Nucleus accumbens (tissue), 56 donors: ENCODE results near the gene BICD2.
"Not testable (repeated sequence)": the region's sequence is repeated elsewhere in the genome, so short reads cannot be mapped to it uniquely, and the experiment has no call there.

Source experiments
- DNase-seq, 56 donors: peaks; one replicate each; lab custom pipeline; 2025; lab: John Stamatoyannopoulos, UW

Gene BICD2

DNA sequence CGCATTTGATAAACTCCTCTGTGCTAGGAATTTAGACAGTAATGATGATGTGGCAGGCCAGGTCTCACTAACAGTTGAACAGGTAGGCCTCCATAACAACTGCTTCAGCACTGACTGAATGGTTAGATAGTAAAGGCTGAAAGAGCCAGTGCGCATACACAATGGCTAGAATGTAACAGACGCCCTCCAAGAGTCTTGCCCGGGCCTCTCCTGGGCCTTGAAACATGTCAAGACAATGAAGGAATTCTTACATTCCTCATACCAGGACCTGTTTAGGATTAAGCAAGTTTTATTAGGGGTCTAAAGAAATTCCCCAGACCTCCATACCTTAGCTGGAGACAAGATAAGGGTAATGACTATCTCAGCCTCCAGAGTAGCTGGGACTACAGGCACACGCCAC lies 6.7 kb upstream of the BICD2 start:
- DNase-seq, result no peak

DNA sequence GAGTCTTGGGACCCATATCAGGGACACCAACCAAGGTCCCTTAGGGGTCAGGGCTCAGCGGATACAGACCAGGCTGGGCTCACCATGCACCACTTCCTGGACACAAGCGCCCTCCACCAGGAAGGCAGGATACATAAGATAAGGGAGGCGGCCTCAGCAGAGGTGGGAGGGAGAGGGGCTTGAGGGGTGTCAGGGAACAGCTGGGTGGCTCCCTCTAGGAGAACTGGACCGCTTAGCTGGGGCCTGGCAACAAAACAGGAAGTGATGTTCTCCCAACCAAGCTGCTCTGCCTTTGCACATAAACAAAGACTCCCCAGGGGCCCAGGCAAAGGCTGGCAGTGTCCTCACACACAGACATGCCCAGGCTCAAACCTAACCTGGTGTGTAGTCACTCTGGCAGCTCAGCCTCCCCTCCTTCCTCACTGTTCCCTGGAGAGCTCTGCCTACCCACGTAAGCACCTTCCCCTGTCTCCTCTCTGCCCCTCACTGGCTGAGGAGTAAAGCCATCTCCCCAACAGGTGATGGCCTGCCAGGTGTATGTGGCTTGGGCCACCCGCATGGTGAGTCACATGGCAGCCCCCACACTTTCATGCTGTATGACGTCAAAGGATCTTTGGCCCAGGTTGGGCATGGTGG lies 5.8 kb upstream of the BICD2 start:
- DNase-seq, result no peak

DNA sequence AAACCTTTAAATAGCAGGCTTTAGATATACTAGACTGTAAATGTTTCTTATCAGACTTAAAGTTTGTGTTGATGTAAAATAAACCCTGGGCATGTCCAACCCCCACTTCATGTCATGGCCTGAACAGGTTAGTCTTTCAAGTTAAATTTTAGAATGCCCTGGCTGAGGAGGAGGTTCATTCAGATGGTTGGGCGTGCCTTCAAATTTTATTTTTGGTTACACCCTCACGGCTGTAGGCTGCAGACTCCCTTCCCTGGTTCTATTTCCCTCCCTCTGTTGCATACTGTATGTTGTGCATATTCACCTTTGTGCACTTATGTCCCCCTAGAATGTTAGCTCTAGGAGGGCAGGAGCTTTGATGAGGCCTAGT lies 5.3 kb upstream of the BICD2 start:
- no peak for DNase-seq

DNA sequence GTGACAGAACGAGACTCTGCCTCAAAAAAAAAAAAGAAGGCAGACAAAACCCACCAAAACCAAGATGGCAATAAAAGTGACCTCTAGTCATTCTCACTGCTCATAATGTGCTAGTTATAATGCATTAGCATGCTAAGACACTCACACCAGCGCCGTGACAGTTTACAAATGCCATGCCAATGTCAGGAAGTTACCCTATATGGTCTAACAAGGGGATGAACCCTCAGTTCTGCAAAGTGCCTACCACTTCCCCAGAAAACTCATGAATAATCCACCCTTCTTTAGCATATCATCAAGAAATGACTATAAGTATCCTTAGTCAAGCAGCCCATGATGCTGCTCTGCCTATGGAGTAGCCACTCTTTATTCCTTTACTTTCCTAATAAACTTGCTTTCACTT lies 4.7 kb upstream of the BICD2 start:
- no peak for DNase-seq

DNA sequence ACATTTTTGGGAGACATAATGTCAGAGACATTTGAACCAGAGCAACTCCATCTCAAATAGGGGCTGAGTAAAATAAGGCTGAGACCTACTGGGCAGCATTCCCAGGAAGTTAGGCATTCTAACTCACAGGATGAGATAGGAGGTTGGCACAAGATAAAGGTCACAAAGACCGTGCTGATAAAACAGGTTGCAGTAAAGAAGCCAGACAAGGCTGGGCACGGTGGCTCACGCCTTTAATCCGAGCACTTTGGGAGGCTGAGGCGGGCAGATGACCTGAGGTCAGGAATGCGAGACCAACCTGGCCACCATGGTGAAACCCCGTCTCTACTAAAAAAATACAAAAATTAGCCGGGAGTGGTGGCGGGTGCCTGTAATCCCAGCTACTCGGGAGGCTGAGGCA lies 4.2 kb upstream of the BICD2 start:
- not testable (repeated sequence) for DNase-seq

DNA sequence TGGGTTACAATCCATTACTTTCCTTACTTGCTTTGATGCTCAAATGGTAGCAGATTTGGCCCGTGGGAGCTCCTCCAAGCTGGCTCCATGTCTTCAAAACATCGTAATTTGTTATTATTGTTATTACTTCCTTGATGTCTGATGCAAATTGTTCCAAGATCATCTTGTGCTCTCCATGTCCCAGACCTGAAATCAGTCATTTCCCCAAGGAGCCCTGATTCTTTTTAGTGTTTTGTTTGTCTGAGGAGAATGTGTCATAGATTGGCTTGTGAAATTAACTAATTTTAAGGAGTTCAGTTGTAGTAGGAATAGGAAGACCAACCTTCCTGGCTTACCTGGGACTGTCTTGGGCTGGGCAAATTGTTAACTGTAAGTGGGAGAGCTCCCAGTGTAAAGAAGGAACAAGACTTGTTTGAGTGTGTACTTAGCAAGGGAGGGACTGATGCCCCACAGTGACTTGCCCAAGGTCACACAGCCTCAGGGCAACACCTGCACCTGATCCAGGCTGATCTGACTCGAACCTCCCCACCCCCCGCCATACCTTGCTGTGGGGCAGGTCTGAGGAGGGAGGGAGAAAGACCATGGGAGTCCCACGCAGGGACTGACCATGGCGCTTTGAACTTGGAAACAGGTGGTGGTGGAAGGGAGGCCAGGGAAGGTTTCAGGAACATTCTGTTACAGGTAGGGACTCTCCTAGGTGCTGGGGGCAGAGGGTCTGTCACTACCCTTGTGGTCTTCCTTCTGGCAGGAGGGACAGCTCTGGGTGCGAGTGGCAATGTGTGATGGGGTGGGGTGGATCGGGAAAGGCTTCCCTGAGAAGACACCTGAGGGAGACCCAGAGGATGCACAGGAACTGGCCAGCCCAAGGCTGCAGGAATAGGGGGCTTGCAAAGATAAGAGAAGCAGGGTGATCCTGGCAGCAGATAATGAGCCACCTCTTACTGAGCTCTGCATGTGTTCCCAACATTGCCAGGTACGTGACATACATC lies 2.7 kb upstream of the BICD2 start:
- DNase-seq, result no peak

DNA sequence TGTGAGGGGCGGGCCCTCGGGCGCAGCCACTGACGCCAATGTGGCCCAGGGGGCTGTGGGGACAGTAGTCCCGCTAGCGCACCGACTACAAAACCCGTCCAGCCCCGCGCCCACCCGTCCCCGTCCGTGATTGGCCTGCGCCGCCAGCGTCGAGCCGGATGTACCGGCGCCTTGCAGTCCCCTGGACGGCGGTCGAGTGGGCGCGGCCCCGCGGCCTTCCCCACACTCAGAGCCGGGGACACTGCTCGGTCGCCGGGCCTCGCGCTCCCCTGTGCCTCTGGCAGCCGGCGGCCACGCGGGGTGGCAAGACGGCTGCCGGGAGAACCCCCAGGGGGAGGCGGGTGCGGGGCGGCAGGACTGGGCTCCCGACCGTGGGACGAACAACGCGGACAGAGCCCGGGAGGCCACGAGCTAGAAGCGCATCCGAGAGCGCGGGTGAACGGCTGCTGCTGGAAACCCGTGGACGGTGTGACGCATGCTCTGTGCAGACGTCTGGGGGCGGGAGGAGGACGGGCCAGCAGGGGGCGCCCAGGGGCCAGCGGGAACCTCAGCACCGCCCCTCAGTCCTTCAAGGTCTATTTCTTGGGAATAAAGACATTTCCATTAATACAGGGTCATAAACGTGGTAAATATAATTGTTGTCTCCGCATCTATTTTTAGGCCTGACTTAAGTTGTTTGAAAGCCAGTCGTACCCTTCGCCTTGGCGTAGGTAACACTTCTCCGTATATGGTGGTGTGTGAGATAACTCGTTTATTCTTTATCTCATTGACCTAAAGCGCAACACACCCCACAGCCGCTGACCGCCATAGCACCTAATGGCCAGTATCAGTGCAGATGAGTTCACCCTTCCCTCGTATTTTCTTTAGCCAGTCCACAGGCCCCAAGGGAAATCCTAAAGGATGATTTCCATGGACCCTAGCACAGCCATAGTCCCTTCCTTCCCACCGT lies 629 bp upstream of the BICD2 start:
- DNase-seq, result peak; percentile 86 to 100 (median 98)

DNA sequence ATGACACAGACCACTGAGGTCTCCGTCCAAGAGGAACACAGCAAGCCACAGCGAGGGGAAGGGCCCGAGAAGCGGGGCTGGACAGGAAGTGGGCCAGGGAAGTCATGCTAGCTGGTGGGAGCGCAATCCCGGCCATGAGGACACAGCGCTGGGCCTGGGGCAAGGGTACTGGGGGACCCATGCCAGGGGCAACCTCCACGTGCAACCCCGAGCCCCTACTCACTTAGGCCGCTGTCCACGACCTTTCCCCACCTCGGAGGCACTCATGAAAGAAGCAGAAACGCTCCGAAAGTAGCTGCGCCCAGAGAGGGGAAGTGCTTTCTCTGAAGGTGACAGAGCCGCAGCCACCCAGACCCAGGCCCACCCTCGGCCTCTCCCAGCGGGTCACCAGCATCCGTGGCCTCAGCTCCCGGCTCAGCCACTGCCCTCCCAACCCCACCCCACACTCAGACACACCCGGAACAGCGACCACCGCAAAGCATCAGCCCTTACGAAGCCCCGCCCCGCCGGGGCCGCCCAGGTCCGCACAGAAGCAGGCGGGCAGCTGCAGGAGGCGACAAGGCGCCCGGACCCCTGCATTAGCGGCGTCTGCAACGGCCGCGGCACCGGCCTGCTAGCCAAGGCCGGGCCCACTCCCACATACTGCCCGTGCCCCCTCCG lies 782 bp downstream of the BICD2 start:
- peak in 3 of 56 donors; percentile 10 to 23 (median 15) for DNase-seq

DNA sequence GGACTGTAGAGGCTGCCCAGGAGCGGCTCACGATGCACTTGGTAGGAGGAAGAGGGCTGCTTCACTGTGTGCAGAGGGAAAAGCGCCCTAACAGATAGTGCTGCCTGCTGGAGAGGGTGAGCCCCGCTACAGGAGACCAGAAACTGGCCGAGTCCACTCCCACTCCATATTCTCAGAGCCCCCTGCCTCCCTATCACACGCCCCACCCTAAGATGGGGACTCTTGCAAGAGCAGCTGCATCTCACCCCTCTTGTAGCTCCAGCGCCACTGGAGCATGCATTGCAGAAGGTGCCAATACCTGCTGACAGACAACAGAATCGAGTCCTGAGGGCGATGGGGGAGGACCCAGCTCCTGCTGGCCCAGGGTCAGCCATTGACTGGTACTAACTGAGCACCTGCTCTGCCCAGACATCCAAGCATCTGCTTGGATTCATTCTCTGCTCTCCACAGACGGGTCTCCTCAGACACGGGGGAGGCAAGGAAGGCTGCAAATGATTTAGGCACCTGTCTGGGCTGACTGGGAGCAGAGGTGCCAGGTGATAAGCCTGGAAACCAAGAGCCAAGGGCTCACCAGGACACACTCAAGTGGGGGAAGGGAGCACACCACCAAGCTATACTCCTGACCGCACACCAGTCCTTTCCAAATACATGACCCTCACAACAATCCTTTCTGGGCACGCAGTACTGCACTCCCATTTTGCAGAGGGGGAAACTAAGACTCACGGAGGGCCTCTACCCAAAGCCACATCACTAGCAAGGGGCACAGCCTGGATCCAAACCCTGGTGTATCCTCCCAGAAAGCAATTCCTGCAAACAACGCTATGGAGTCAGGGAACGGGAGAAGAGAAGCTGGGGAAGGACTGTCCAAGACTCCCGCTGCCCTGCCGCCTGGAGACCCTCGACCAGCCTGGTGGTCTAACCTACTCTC lies 1.6 kb downstream of the BICD2 start:
- DNase-seq, result no peak

DNA sequence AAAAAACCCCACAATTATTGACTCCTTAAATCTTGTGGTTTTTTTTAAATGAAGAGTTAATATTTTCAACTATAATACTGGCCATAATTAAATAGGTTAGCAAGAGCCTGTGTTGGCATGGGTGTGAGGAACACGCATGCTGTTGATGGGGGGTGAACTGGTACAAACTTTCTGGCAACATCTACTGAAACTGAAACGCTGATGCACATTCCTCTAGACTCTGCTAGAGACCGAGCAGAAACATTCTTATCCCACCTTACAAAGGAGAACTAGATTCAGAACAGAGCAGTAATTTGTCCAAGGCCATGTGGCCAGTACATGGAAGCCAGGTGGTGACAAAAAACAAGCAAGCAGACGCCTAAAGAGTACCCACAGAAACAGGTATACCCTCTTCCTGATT lies 2.4 kb downstream of the BICD2 start:
- DNase-seq, result no peak

DNA sequence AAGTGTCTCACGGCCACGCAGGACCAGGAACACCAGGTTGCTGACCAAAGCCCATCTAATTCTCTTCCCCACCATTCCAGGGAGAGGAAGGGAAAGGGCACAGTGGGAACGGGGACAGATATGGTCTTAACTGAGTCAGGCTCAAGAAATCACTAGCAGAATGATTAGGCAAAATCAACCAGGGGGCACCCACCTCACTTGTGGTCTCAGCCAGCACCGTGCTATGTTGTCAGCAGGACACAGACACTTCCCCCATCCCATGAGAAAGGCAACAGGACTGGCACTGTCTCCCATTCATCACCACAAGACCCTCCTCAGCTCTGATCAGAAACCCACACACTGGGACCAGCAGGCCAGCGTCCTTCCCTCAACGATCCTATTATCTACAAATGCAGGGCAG lies 2.9 kb downstream of the BICD2 start:
- DNase-seq, result no peak

DNA sequence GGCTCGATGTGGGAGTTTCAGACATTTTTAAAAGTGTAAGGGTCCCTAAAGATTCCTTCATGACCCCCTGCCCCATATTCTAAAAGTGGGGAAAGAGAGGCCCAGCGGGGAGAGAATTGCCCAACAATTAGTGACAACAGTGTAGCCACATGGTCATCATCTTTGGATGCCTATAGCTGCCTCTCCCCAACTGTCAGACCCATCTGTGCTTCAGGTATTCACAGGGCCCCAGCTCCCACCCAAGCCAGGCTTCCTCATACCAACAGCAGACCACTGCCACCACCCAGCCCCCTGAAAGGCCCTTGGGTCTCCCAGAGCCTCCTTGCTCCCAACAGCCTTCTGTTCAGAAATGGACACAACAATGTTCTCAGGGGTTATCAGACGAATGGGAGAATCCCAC lies 4.1 kb downstream of the BICD2 start:
- no peak for DNase-seq

DNA sequence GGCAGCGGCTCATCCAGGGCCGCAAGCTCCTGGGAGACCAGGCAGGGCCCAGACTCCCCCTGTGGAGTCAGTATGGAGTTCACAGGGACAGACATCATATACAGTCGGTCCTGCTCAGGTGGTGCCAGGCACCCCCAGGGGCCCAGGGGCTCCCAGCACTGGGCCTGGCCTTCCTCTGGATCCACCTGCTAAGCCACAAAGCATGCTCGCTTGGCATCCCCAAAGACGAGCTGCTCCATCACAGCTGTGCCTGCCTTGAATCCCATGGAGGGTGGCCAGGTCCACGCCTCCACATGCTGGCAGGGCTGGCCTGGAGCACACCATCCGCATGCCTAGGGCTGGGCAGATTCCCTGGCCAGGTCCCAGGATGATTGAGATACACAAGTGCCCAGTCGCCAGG lies 4.6 kb downstream of the BICD2 start:
- DNase-seq, result peak in 33 of 56 donors; percentile 12 to 71 (median 39)

DNA sequence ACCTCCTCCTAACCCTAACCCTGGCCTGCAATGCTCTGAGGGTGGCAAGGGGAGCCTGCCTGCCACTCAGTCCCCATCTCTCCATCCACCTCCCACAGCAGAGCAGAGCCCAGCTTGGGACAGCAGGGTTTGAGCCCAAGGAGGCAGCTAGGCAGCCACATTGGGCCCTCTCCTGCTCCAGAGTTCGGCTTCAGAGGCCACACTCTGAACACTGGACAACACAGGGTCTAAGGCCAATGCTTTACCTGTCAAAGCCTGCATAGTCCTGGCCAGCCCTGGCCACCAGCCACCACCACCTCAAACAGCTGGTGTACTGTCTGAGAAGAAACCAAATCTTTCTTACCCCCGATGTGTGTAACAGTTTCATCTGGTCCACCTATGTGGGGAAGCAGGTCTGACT lies 5.2 kb downstream of the BICD2 start:
- no peak for DNase-seq

DNA sequence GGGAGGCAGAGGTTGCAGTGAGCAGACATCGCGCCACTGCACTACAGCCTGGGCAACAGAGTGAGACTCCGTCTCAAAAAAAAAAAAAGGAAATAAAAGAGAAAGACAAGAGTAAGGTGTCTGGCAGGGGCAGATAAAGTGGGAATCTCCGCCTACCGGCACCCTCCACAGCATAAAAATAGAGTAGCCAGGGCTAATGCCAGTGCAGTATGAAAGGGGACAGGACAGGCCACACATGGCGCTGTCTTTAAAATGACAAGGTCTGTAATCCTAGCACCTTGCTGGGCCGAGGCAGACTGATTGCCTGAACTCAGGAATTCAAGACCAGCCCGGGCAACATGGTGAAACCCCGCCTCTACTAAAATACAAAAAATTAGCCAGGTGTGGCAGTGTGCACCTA lies 7.8 kb downstream of the BICD2 start:
- no peak for DNase-seq

DNA sequence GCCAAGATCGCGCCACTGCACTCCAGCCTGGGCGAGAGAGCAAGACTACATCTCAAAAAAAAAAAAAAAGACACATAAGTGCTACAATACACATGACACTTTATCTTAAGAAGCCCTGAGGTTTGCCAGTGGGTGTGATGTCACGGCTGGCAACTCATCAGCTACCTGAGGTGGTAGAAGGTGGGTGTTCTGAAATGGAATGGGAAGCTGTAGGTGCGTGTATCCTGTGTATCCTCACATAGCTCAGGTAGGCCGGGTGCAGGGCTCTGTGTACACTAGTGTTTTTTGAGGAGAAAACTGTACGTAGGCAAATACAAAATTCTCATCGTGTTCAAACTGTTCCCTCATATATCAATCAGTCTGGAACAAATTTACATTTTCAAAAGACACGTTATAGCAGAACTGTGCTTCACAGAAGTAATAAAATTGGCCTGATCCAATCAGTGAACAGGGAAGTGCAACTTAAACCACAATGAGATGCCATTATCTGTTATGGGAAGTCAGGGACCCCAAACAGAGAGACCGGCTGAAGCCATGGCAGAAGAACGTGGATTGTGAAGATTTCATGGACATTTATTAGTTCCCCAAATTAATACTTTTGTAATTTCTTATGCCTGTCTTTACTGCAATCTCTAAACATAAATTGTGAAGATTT lies 10.4 kb downstream of the BICD2 start:
- peak in 17 of 56 donors; percentile 16 to 68 (median 36) for DNase-seq

DNA sequence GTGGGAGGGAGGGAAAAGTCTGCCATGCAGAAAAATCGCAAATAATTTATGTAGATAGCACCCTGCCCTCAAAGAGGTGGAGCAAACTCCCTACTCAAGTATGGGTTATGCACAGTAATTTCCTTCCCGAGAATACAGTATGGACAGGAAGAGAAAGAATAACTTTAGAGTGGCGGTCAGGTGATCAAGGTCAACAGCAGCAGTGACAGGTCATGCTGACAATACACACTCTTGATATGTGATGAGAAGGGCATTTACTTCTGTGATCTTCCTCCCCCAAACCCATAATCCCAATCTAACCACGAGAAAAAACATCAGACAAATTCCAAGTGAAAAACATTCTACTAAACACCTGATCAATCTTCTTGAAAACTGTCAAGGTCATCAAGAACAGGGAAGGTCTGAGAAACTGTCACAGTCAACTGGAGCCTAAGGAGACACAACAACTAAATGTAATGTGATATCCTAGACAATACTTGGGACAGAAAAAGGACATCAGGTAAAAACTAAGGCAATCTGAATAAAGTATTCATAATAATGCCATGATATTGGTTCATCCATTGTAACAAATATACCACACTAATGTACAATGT lies 11.7 kb downstream of the BICD2 start:
- DNase-seq, result no peak

DNA sequence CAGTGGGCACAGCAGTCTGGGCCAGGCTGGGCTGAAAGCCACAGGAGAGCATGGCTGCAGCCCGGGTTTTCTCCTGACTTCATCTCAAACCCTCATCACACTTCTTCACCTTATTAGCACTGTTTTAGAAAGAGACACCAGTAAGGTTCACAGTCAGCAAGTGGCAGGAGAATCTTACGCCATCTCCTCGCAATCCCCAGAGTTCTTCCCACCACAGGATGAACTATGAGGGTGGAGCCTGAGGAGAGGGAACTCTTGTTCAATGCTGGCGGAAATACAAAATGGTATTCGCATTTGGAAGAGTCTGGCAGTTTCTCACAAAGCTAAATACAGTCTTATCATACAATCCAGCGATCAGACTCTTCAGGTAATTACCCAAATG lies 14.7 kb downstream of the BICD2 start:
- DNase-seq, result no peak
